Right lobe of liver (tissue), 6 donors: ENCODE measurements around the gene LRMDA. TPM values are rescaled to one million over a fixed set of nuclear protein-coding genes. Genes with fewer than 3 reads are reported as not detected.

ENCODE experiments used
- ATAC-seq, 4 donors: fragments of 200-7000 bp; cut with Tn5 transposase; one replicate each; pipeline ENCODE4 v1.9.1; 2020; ENCODE audit warnings: mild to moderate bottlenecking in 4 of 4, moderate library complexity in 4 of 4
- DNase-seq, 3 donors: peaks; one replicate each; pipeline ENCODE4 v3.0.0-alpha.2; 2020
- H3K27ac ChIP-seq, 3 donors: fragments of 200-600 bp; one replicate each; pipeline ENCODE4 v1.8.0; 2022
- H3K27me3 ChIP-seq, 2 donors: fragments of 200-600 bp; one replicate each; pipeline ENCODE4 v1.8.0; 2022
- H3K36me3 ChIP-seq, 4 donors: fragments of 200-600 bp; sonication (generic) in 1 of 4; one replicate each; pipeline versions ENCODE4 v1.5.1 to v1.8.0; 2017 to 2022; ENCODE audit warnings: control low read depth in 1 of 4
- H3K4me1 ChIP-seq, 4 donors: fragments of 200-600 bp; sonication (generic) in 1 of 4; one replicate each; pipeline versions ENCODE4 v1.5.1 to v1.8.0; 2017 to 2022; ENCODE audit warnings: control low read depth in 1 of 4
- H3K4me3 ChIP-seq, 3 donors: fragments of 200-600 bp; one replicate each; pipeline ENCODE4 v1.8.0; 2022
- H3K9me3 ChIP-seq, 4 donors: fragments of 200-600 bp; sonication (generic) in 1 of 4; one replicate each; pipeline versions ENCODE4 v1.5.1 to v1.8.0; 2017 to 2022; ENCODE audit warnings: control low read depth in 1 of 4
- CTCF ChIP-seq, 4 donors: fragments of 200-600 bp in 3 of 4; fragments of 450-650 bp in 1 of 4; IDR thresholded peaks; one replicate each; pipeline versions ENCODE4 v1.5.1 to v1.8.0; 2016 to 2022; ENCODE audit warnings: antibody characterized with exemption in 4 of 4, mild to moderate bottlenecking in 2 of 4
- POLR2A ChIP-seq: fragments of 450-650 bp; IDR thresholded peaks from one replicate; pipeline ENCODE4 v1.6.1; 2017; ENCODE audit warnings: antibody characterized with exemption, mild to moderate bottlenecking
- WGBS: methylation state at CpG from one replicate; pipeline ENCODE4 v1.1.6; 2018; ENCODE audit warnings: low coverage, low lambda C conversion rate; ENCODE audit not compliant: insufficient coverage; ENCODE audit errors: missing lambda C conversion rate; 5-methylcytosine and 5-hydroxymethylcytosine counted together
- intact Hi-C, 2 donors: fragments of 100-400 bp; cut with DNase I; formaldehyde crosslinking; loops; one replicate each; pipeline versions ENCODE4 v1.11.2 to v1.14.1; 2022
- total RNA-seq, 6 experiments: library from RNA; depleted of rRNA in 2 of 6; stranded (reverse); fragments of >200 nt in 2 of 6; fragmentation: NEBNext Ultra II Directional in 3 of 6; extraction: Animal tissue kit (Norgen Biotek cat#: 25700) in 3 of 6; gene quantifications; one replicate each; pipeline versions ENCODE4 v1.1.0 to v1.2.4, GENCODE V29; 2016 to 2023
- donor health status: DM: no; HTN: yes; CAD: no.
- donor health status: DM: no; HTN: no; CAD: no.
- donor health status: DM: no; HTN: no; CAD: no.
- donor health status: DM: no; HTN: yes; CAD: no.
- donor health status: DM: no; HTN: yes; CAD: no.

The LRMDA gene
- total RNA-seq, 6 experiments from 2014 or later = 9.9 to 19.9 (median 16.3) TPM

DNA sequence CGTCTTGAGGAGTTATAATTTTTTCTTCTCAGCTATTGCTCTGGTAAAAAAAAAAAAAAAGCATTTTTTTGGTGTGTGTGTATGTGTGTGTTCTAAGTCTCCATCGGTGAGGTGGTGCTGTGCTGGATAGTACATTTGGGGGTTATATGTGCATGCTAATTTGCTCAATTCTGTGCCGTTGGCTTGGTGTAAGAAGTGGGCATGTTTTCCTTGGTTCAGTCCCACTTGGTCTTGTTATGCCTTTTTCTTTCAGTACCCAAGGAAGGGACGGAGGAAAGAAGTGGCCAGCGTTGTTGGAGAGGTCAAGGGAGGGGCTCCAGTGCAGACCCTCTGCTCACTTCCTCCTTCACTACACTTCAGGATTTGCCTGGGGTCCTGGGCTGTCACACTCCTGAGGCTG, 20.4 kb downstream of the LRMDA start:
- 76% methylated on average over 5 of the region's 5 CpGs for WGBS
- no peaks in the 10 kb centered on the region for H3K27me3 ChIP-seq
- no peak overlapping the region for H3K27ac ChIP-seq
- H3K9me3 ChIP-seq = no peaks in the 10 kb centered on the region
- TF ChIP-seq CTCF (IDR thresholded peaks at IDR 0.05) = no peak
- TF ChIP-seq POLR2A = no peak
- H3K36me3 ChIP-seq = no peaks in the 10 kb centered on the region
- H3K4me3 ChIP-seq = no peak overlapping the region
- DNase-seq (no peak), ATAC-seq (no peak)
- H3K4me1 ChIP-seq = no peaks in the 10 kb centered on the region
- intact Hi-C loops = no loop called here

DNA sequence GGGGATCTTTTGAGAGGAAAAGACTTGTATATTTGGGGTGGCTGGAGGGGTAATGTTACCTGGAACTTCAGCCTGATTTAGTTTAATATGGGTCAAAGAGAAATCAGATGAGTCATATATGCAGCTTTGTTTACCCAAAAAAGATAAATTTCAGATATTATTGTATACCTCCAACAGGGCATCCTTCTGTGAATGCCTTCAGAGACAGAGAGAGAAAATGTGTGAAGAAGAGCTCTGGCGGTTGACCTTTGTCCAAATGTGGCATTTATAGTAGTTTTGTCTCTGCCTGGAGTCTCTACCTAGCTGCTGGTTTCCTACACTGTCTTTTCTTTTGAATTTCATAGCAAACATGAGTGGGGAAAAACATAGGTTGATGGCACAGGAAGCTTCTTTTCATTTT, 21.6 kb downstream of the LRMDA start:
- no peak for DNase-seq
- ATAC-seq = no peak
- H3K4me1 ChIP-seq = no peaks in the 10 kb centered on the region
- WGBS = 85% methylated on average over 1 of the region's 1 CpG
- no peak overlapping the region for H3K27ac ChIP-seq
- no peaks in the 10 kb centered on the region for H3K27me3 ChIP-seq
- intact Hi-C loops = no loop called here
- no peak overlapping the region for H3K4me3 ChIP-seq
- no peaks in the 10 kb centered on the region for H3K36me3 ChIP-seq
- H3K9me3 ChIP-seq = no peaks in the 10 kb centered on the region
- no peak for TF ChIP-seq POLR2A
- no peak for TF ChIP-seq CTCF (IDR thresholded peaks at IDR 0.05)

DNA sequence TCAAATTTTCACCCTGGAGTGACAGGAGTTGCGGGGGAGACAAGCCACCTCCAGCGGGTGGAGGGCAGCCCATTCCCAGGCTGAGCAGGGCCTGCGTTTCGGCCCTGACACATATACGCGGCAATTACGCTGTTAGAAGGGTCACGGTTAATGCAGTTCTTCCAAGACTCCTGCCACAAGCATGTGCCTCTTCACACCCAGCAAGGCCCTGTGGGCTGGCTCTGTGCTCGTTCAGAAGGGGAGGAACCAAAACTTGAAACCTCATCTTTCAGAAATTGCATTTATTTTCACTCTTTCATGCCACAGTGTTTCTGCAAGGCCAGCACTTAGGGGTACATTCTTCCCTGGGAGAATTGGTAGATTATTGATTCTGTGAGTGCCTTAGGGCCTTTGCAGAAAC, 24.7 kb downstream of the LRMDA start:
- no CpG with 5 or more reads among the region's 9 CpGs for WGBS
- Histone ChIP-seq H3K9me3 (no peaks in the 10 kb centered on the region), H3K27ac (no peak overlapping the region), H3K4me3 (no peak overlapping the region), H3K36me3 (no peaks in the 10 kb centered on the region), H3K4me1 (no peaks in the 10 kb centered on the region), H3K27me3 (no peaks in the 10 kb centered on the region)
- ATAC-seq = no peak
- TF ChIP-seq CTCF (IDR thresholded peaks at IDR 0.05) = no peak
- TF ChIP-seq POLR2A = no peak
- DNase-seq = no peak
- intact Hi-C loops = no loop called here

GRCh38 chr10:75460059-75460458, 28.6 kb downstream of the LRMDA start:
- no peak for ATAC-seq
- Histone ChIP-seq H3K27ac (no peak overlapping the region), H3K27me3 (no peaks in the 10 kb centered on the region), H3K9me3 (no peaks in the 10 kb centered on the region), H3K4me3 (no peak overlapping the region), H3K36me3 (no peaks in the 10 kb centered on the region), H3K4me1 (no peaks in the 10 kb centered on the region)
- DNase-seq = no peak
- TF ChIP-seq CTCF (IDR thresholded peaks at IDR 0.05) = no peak
- TF ChIP-seq POLR2A = no peak
- WGBS = 93% methylated on average over 1 of the region's 1 CpG
- intact Hi-C loops = no loop called here
